MM.1S (cell line): ENCODE data around the gene CD9.

Experiments used
- CTCF ChIP-seq: fragments of 300-600 bp; sonication (generic); IDR thresholded peaks from 2 replicates; pipeline ENCODE4 v1.5.1; 2016; ENCODE audit warnings: antibody characterized with exemption, low read length, mixed read lengths
- EZH2 ChIP-seq: fragments of 300-600 bp; sonication (generic); optimal IDR thresholded peaks from 2 replicates; pipeline ENCODE3; 2017; ENCODE audit warnings: low read depth, mild to moderate bottlenecking, antibody characterized with exemption, low read length, mixed read lengths
- EZH2phosphoT487 ChIP-seq: fragments of 300-600 bp; sonication (generic); IDR thresholded peaks from 2 replicates; pipeline ENCODE4 v1.6.1; 2018; ENCODE audit warnings: antibody characterized with exemption, low read length

- TF ChIP-seq CTCF (no peak), EZH2 (no peak), EZH2phosphoT487 (no peak)
These were observed 22.4 kb upstream of the CD9 start for GRCh38 chr12:6177642-6178358.
